Tibial nerve (tissue), 4 donors: ENCODE data around the gene CACNA1G. TPM values are rescaled to one million over a fixed set of nuclear protein-coding genes. Genes with fewer than 3 reads are reported as not detected.

Experiments
- DNase-seq, 2 donors: peaks; one replicate each; pipeline ENCODE4 v3.0.0-alpha.2; 2019; ENCODE audit warnings: low spot score in 2 of 2
- H3K27ac ChIP-seq, 4 donors: fragments of 200-600 bp; sonication (generic) in 3 of 4; one replicate each; pipeline ENCODE4 v1.5.1; 2017 to 2019; ENCODE audit warnings: mild to moderate bottlenecking in 1 of 4
- H3K27me3 ChIP-seq, 2 donors: fragments of 200-600 bp; sonication (generic) in 1 of 2; one replicate each; pipeline versions ENCODE4 v1.5.1 to v1.6.0; 2017 to 2019
- H3K36me3 ChIP-seq, 3 donors: fragments of 200-600 bp; sonication (generic); one replicate each; pipeline ENCODE4 v1.5.1; 2018 to 2019
- H3K4me1 ChIP-seq, 4 donors: fragments of 200-600 bp; sonication (generic) in 3 of 4; one replicate each; pipeline ENCODE4 v1.5.1; 2017 to 2019
- H3K4me3 ChIP-seq, 4 donors: fragments of 200-600 bp; sonication (generic) in 3 of 4; one replicate each; pipeline ENCODE4 v1.5.1; 2017 to 2019; ENCODE audit warnings: mild to moderate bottlenecking in 1 of 4, moderate library complexity in 1 of 4
- H3K9me3 ChIP-seq, 4 donors: fragments of 200-600 bp; sonication (generic) in 3 of 4; one replicate each; pipeline ENCODE4 v1.5.1; 2017 to 2019
- CTCF ChIP-seq, 5 experiments: fragments of 200-600 bp in 3 of 5; fragments of 450-650 bp in 2 of 5; sonication (generic) in 3 of 5; IDR thresholded peaks; one replicate each; pipeline ENCODE4 v1.5.1; 2016 to 2019; ENCODE audit warnings: antibody characterized with exemption in 5 of 5, mild to moderate bottlenecking in 3 of 5, moderate library complexity in 2 of 5
- EP300 ChIP-seq, 2 donors: sonication (generic); formaldehyde crosslinking; IDR thresholded peaks; one replicate each; pipeline ENCODE4 v1.6.1; 2017; ENCODE audit warnings: antibody characterized with exemption in 2 of 2, mild to moderate bottlenecking in 1 of 2
- POLR2A ChIP-seq, 2 donors: fragments of 450-650 bp; IDR thresholded peaks; one replicate each; pipeline ENCODE4 v1.6.1; 2017; ENCODE audit warnings: antibody characterized with exemption in 2 of 2, mild to moderate bottlenecking in 2 of 2, moderate library complexity in 2 of 2
- WGBS, 2 donors: methylation state at CpG; one replicate each; pipeline ENCODE4 v1.1.5; 2018; 5-methylcytosine and 5-hydroxymethylcytosine counted together
- total RNA-seq, 4 donors: library from RNA; depleted of rRNA; stranded (reverse); fragments of >200 nt; gene quantifications; one replicate each; pipeline ENCODE4 v1.1.0, GENCODE V29; 2016

Gene CACNA1G
- total RNA-seq, 4 donors from 2014 or later, result 0.21 to 2.2 TPM; not detected in 2

- Histone ChIP-seq H3K4me1 (peaks cover 0 to 60% (median 28%) of the 10 kb centered on the region in 4 donors), H3K9me3 (no peaks in the 10 kb centered on the region), H3K4me3 (no peak overlapping the region), H3K27ac (no peak overlapping the region), H3K36me3 (no peaks in the 10 kb centered on the region), H3K27me3 (peaks cover 0 to 19% of the 10 kb centered on the region in 2 donors)
- no peak for DNase-seq
- WGBS, 2 donors, result 93 to 95% methylated on average over 42 to 45 of the region's 45 CpGs
- no peak for TF ChIP-seq CTCF (IDR thresholded peaks at IDR 0.05)
- TF ChIP-seq POLR2A (IDR thresholded peaks at IDR 0.05), result no peak
- no peak for TF ChIP-seq EP300 (IDR thresholded peaks at IDR 0.05)
Observed at GRCh38 chr17:50536683-50537646, 23.6 kb upstream of the CACNA1G start.

- H3K4me3 ChIP-seq, result no peak overlapping the region
- no peaks in the 10 kb centered on the region for H3K9me3 ChIP-seq
- peaks cover 0 to 58% (median 26%) of the 10 kb centered on the region in 4 donors for H3K4me1 ChIP-seq
- DNase-seq, result no peak
- 84 to 90% methylated on average over 19 to 20 of the region's 20 CpGs for WGBS, 2 donors
- TF ChIP-seq POLR2A (IDR thresholded peaks at IDR 0.05) (no peak), EP300 (IDR thresholded peaks at IDR 0.05) (no peak)
- H3K36me3 ChIP-seq, result no peaks in the 10 kb centered on the region
- H3K27me3 ChIP-seq, result peaks cover 0 to 10% of the 10 kb centered on the region in 2 donors
- H3K27ac ChIP-seq, result no peak overlapping the region
Observed at GRCh38 chr17:50537721-50538548, 22.6 kb upstream of the CACNA1G start.

- H3K4me1 ChIP-seq, result peaks cover 0 to 52% (median 18%) of the 10 kb centered on the region in 4 donors
- H3K27me3 ChIP-seq, result peaks cover 0 to 1% of the 10 kb centered on the region in 2 donors
- H3K27ac ChIP-seq, result peak overlapping the region in 1 of 4 donors; percentile 15
- H3K9me3 ChIP-seq, result no peaks in the 10 kb centered on the region
- 54 to 60% methylated on average over 18 to 20 of the region's 20 CpGs for WGBS, 2 donors
- H3K4me3 ChIP-seq, result no peak overlapping the region
- TF ChIP-seq CTCF (IDR thresholded peaks at IDR 0.05), result no peak
- no peak for TF ChIP-seq EP300 (IDR thresholded peaks at IDR 0.05)
- no peak for TF ChIP-seq POLR2A (IDR thresholded peaks at IDR 0.05)
- H3K36me3 ChIP-seq, result no peaks in the 10 kb centered on the region
- no peak for DNase-seq
Observed at GRCh38 chr17:50538549-50539410, 21.7 kb upstream of the CACNA1G start.

GRCh38 chr17:50539762-50540559 lies 20.6 kb upstream of the CACNA1G start:
- Histone ChIP-seq H3K4me3 (no peak overlapping the region), H3K9me3 (no peaks in the 10 kb centered on the region), H3K4me1 (peaks cover 0 to 42% (median 15%) of the 10 kb centered on the region in 4 donors), H3K27me3 (no peaks in the 10 kb centered on the region), H3K27ac (peak overlapping the region in 1 of 4 donors; percentile 88), H3K36me3 (no peaks in the 10 kb centered on the region)
- DNase-seq, result no peak
- TF ChIP-seq POLR2A (IDR thresholded peaks at IDR 0.05) (no peak), EP300 (IDR thresholded peaks at IDR 0.05) (no peak), CTCF (IDR thresholded peaks at IDR 0.05) (no peak)
- 69 to 72% methylated on average over 11 to 15 of the region's 15 CpGs for WGBS, 2 donors
